H1 (cell line): ENCODE measurements around the gene WDR27. TPM values are rescaled to one million over a fixed set of nuclear protein-coding genes. Genes with fewer than 3 reads are reported as not detected.

Source experiments
- KDM4A ChIP-seq: IDR thresholded peaks from one replicate; pipeline ENCODE4 v1.7.1; 2012; ENCODE audit warnings: low read depth, mild to moderate bottlenecking, moderate library complexity, low read length, inconsistent platforms; ENCODE audit not compliant: severe bottlenecking
- RXRA ChIP-seq: IDR thresholded peaks from 2 replicates; pipeline ENCODE4 v1.6.1; 2011; ENCODE audit warnings: low read depth, mild to moderate bottlenecking, low read length, moderate library complexity; ENCODE audit not compliant: insufficient read depth
- polyA plus RNA-seq, 7 experiments: library from polyadenylated mRNA; depleted of rRNA in 3 of 7; stranded (reverse) in 5 of 7; unstranded in 2 of 7; fragments of >200 nt in 5 of 7; fragments of 200-250 nt in 2 of 7; gene quantifications; 1 replicate in 5 of 7; 2 replicates in 1 of 7; 4 replicates in 1 of 7; pipeline versions ENCODE4 v1.2.1 to v1.2.3, GENCODE V29; 2011 to 2013; ENCODE audit warnings: missing spikeins in 2 of 7, mixed read lengths in 2 of 7
- total RNA-seq: library from RNA; stranded (reverse); fragmentation: NEBNext Ultra II Directional; extraction: Animal tissue kit (Norgen Biotek cat#: 25700); gene quantifications from 2 replicates; pipeline ENCODE4 v1.2.1, GENCODE V29; 2021

The WDR27 gene
- total and polyA plus RNA-seq, 2 of the 8 experiments (the other 6 are each of a cell fraction or from before 2014, with no cell fraction given): 53.6 to 68.6 TPM

GRCh38 chr6:169456840-169457239, 245.0 kb downstream of the WDR27 start (continued):
- TF ChIP-seq KDM4A (no peak), RXRA (no peak)
